Endometrium (tissue), 2 donors: ENCODE measurements around the gene C4B.
"Not testable (repeated sequence)": the region's sequence is repeated elsewhere in the genome, so short reads cannot be mapped to it uniquely, and the experiment has no call there.

Experiments
- FAIRE-seq: peaks from 2 replicates; lab custom pipeline; 2012; peaks lifted over from hg19 to GRCh38; lab: Jason Lieb, UNC
- donor health status: control.
- donor health status: control.

C4B gene

DNA sequence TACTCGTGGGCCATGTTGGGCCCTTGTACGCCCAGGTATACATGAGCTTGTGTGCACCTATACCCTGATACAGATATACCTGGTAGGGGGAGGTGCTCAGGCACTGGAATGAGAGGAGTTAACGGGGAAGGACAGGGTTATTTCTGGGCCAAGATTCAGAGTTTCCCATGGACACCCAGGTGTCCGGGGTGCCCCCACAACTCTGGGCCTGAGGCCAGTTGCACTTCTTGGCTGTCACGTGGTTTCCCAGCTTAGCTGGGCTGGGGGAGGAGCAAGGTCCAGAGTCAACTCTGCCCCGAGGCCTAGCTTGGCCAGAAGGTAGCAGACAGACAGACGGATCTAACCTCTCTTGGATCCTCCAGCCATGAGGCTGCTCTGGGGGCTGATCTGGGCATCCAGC lies 32.9 kb upstream of the C4B start, which contains the start of gene C4A:
TSS of gene C4A (plus strand) at position 314 of the 400 bp plus-strand sequence. CDS start at position 365, 51 bp downstream.
- not testable (repeated sequence) for FAIRE-seq

DNA sequence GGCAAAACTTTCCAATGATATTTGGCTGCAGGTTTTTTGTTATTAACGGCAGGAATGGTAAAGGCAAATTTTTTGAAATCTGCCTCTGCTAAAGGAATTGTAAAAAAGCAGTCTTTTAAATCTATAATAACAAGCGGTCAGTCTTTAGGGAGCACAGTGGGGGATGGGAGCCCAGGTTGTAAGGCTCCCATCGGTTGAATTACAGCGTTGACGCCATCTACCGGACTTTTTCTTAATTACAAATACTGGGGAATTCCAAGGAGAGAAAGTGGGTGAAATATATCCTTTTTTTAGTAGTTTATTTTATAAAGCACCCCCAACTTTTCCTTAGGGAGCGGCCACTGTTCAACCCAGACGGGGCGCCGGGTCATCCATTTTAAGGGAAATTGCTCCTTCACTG lies 25.2 kb upstream of the C4B start:
- not testable (repeated sequence) for FAIRE-seq

DNA sequence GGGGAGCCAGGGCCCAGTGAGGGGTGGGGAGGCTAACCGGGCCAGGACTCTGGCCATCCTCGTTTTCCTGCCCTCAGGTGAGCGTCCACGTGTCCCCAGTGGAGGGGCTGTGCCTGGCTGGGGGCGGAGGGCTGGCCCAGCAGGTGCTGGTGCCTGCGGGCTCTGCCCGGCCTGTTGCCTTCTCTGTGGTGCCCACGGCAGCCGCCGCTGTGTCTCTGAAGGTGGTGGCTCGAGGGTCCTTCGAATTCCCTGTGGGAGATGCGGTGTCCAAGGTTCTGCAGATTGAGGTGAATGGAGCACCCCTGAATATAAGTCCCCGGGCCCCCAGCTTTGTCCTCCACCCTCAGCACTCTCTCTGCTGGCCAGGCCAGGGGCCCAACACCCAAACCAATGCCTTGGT lies 20.2 kb upstream of the C4B start:
- not testable (repeated sequence) for FAIRE-seq

DNA sequence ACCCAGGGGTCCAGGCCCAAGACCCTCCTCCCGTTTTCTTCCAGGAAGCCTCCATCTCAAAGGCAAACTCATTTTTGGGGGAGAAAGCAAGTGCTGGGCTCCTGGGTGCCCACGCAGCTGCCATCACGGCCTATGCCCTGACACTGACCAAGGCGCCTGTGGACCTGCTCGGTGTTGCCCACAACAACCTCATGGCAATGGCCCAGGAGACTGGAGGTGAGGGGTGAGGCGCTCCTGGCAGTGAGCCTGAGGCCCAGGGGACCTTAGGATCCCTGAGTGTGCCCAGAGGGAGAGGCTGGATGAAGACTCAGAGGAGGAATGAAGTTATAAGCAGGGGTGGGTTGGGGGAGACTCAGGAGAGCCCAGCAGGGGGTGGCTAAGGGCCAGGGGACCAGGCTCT lies 18.2 kb upstream of the C4B start:
- FAIRE-seq = not testable (repeated sequence)

DNA sequence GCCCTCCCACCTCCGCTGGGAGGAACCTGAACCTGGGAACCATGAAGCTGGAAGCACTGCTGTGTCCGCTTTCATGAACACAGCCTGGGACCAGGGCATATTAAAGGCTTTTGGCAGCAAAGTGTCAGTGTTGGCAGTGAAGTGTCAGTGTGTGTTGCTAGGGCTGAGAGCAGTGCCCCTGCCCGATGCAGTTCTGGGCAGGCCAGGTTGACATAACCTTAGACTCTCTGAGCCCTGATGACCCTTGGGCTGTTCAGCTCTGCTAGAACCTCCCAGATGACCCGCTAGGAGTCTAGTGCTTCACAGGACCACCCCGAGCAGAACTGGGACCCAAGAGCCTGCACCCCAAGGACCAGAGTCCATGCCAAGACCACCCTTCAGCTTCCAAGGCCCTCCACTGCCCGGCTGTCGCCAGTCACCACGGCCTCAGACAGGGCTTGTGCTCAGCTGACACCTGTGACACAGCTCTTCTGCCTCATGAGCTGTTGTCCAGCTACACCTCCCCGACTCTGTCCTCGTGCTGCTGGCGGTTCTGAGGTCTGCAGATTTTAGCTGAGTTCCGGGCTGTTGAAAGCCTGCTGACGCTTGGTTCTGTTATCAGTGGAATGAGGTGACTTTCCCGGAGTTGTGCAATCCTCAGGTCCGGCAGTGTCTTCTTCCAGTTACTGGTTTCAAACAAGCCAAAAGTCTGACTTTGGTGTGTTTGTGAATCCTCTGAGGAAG lies 11.9 kb upstream of the C4B start:
- FAIRE-seq = not testable (repeated sequence)

DNA sequence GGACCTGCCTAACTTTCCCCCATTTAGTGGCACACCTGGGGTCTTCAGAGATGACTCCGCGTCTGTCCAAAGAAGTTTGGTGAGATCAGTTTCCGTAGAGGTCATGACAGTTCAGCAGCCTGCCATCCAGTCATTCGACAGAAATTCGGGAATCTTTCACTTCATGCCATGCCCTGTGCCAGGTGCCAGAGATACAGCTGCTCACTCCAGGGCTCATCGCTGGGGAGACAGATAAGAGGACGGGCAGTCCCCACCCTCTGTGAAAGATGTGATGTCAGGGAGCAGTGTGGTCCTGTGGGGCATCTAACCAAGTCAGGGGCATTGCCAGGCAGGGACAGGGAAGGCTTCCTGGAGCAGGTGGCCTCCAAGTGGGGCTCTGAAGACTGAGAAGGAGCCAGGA lies 11.3 kb upstream of the C4B start:
- not testable (repeated sequence) for FAIRE-seq

DNA sequence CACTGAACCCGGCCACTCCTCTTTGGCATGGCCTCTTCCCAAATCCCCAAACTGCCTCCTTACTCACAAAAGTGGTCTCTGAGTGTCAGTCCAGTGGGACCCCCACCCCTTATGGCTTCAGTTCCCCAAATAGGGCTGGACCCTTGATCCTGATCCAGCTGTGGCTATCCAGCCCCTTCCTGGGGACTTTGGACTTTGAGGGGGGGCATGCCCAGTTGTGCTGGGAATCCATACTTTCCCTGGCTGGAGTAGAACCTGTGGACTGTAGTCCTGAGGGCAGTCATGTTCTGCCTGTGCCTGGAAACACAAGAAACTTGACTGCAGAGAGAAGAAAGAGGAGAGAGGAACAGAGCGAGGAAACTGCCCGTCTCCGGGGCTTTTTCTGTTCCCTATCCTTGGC lies 10.2 kb upstream of the C4B start:
- FAIRE-seq = not testable (repeated sequence)

DNA sequence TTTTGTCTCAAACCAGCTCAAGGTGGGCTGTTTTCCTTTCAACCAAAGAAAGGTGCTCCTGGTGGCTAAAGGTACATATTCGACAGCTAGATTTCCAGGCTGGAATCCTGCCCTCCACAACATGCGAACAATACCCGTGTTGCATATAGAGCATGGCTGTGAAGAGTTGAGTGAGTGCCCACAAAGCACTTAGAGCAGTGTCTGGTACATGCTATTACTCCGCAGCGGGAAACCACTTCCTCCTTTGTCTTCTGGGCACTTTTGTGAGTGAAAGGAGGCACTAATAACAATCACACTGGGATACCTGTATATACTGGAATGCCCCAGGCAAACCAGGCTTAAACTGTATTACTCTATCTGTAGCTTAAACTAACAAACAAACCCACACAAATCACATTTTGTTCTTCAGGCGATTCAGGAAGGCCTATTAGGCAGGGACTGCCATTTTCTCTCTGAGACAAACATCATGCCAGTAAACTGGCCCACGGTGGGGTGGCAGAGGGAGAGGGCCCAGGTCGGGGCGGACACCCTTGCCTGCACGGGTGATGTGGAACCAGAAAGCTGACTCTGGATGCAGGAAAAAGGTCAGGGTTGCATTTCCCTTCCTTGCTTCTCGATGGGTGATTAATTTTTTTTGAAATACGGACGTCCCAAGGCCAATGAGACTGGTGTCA lies 9.6 kb upstream of the C4B start:
- not testable (repeated sequence) for FAIRE-seq

DNA sequence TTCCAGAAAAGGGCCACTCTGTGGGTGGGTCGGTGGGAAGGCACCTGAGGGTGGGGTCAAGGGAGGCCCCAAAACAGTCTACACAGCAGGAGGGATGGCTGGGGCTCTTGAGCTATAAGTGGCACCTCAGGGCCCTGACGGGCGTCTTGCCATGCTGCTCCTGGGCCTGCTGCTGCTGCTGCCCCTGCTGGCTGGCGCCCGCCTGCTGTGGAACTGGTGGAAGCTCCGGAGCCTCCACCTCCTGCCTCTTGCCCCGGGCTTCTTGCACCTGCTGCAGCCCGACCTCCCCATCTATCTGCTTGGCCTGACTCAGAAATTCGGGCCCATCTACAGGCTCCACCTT lies 9.1 kb upstream of the C4B start:
- FAIRE-seq = not testable (repeated sequence)

DNA sequence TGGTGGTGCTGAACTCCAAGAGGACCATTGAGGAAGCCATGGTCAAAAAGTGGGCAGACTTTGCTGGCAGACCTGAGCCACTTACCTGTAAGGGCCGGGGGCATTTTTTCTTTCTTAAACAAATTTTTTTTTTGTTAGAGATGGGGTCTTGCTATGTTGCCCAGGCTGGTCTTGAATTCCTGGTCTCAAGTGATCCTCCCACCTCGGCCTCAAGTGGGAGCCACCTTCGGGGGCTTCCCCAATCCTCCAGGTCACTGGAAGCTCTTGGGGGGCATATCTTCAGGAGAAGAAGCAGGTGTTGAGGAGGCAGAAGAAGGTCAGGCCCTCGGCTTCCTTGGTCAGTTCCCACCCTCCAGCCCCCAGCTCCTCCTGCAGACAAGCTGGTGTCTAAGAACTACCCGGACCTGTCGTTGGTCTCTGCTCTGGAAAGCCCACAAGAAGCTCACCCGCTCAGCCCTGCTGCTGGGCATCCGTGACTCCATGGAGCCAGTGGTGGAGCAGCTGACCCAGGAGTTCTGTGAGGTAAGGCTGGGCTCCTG lies 8.5 kb upstream of the C4B start:
- FAIRE-seq = not testable (repeated sequence)

DNA sequence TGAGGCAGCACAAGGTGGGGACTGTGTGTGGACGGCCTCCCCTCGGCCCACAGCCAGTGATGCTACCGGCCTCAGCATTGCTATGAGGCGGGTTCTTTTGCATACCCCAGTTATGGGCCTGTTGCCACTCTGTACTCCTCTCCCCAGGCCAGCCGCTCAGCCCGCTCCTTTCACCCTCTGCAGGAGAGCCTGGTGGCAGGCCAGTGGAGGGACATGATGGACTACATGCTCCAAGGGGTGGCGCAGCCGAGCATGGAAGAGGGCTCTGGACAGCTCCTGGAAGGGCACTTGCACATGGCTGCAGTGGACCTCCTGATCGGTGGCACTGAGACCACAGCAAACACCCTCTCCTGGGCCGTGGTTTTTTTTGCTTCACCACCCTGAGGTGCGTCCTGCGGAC lies 7.5 kb upstream of the C4B start:
- not testable (repeated sequence) for FAIRE-seq

DNA sequence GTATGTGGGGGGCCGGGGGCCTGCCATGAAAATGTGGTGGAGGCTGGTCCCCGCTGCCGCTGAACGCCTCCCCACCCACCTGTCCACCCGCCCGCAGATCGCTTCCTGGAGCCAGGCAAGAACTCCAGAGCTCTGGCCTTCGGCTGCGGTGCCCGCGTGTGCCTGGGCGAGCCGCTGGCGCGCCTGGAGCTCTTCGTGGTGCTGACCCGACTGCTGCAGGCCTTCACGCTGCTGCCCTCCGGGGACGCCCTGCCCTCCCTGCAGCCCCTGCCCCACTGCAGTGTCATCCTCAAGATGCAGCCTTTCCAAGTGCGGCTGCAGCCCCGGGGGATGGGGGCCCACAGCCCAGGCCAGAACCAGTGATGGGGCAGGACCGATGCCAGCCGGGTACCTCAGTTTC lies 6.6 kb upstream of the C4B start:
- not testable (repeated sequence) for FAIRE-seq

DNA sequence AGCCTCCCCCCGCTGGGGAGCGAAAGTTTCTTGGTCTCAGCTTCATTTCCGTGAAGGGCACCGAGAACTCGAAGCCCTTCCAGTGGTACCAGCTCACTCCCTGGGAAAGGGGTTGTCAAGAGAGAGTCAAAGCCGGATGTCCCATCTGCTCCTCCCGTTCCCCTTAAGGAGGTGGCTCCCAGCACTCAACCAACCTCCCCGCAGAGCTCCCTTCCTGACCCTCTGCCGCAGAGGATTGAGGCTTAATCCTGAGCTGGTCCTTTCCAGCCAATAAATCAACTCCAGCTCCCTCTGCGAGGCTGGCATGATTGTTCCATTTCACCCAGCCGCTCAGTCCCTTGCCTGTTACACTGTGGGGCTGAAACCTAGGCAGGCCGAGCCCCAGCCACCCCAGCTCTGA lies 6.0 kb upstream of the C4B start:
- FAIRE-seq = not testable (repeated sequence)

DNA sequence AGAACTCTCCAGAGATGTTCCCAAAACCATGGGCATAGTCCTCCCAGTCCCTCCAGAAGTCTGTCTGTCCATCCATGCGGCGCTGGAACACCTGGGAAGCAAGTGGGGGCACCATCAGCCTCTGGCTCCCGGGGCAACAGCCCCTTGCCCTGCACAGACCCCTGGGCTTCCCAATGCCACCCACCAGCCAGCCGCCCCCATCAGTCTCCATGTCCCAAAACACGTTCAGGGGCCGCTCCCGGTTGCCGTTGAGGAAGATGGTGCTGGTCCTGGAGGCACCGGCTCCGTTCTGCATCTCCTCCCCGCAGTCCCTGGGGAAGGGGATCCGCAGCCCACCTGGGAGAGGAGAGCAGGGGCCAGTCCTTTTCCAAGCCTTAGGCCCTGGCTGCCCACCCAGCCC lies 5.1 kb upstream of the C4B start:
- FAIRE-seq = not testable (repeated sequence)

DNA sequence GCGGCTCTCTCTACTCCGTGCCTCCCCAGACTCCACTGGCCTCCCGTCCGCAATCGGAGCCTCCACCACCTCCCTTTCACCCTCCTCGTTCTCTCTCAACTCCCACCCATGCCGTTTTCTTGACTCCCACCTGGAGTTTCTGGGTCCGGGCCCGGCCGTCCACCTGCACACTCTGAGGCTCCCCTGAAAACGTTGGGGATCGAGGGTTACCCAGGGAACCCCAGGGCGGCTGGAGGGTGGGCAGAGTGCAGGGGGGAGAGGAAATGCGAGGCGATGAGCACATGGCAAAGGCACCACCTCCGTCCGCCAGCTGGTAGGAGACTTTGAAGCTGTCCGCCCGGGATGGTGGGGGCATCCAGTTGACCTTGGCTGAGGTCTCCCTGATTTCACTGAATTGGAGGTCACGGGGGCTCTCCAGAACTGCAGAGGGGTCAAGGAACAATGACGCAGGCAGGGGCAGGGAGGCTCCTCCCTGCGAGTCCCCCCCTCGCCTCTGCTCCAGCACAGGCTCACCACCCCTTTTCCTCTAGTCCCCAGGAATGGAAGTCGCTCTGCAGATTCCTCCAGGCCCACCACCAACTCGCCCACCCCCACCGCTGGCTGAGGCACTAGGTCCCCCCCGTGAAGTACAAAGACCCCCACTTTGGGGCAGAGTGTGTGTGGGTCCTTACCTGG lies 3.6 kb upstream of the C4B start:
- not testable (repeated sequence) for FAIRE-seq

DNA sequence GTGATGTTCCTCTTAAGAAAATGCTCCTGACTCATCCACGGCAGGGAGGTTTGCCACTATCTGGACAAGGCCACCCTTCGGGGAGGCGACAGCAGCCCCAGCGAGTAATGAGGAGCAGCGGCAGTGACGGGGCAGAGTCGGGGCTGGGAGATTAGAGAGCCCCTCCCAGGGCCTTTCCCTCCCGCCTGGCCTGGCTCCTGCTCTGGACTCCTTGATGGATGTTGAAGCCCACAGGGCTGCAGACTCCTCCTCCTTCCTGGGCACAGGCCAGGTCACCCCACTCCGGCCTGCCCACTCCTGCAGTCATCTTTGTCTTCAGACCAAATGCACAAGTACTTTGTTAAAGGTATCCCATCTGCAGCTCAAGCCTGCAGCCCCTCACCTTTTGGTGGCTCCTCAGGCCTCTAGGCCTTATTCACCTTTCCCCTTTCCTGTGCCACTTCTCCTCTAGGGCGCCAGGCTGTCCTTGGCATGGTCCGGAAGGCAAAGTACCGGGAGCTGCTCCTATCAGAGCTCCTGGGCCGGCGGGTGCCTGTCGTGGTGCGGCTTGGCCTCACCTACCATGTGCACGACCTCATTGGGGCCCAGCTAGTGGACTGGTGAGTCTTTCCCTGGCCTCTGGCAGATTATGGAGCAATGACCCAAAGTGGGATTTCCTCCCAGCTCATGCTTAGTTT lies 1.5 kb upstream of the C4B start:
- FAIRE-seq = not testable (repeated sequence)

DNA sequence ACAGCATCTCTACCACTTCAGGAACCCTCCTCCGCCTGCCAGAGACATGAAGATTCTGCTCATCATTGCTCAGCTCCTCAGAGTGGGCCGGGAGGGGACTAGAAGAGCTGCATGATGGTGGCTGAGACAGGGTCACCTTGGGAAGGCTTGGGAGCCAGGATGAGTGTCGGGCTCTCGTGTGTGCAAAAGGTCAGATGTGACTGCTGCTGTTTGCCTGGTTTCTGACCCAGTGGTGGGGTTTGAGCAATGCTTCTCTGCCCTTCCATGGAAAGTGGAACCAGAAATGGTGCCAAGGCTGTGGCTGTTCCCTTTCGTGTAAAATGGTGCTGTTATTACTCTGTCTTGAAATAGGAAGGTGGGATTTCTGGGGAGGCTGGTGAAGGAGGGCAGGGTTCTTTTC lies 857 bp upstream of the C4B start:
- not testable (repeated sequence) for FAIRE-seq

DNA sequence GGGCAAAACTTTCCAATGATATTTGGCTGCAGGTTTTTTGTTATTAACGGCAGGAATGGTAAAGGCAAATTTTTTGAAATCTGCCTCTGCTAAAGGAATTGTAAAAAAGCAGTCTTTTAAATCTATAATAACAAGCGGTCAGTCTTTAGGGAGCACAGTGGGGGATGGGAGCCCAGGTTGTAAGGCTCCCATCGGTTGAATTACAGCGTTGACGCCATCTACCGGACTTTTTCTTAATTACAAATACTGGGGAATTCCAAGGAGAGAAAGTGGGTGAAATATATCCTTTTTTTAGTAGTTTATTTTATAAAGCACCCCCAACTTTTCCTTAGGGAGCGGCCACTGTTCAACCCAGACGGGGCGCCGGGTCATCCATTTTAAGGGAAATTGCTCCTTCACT lies 7.5 kb downstream of the C4B start:
- FAIRE-seq = not testable (repeated sequence)

DNA sequence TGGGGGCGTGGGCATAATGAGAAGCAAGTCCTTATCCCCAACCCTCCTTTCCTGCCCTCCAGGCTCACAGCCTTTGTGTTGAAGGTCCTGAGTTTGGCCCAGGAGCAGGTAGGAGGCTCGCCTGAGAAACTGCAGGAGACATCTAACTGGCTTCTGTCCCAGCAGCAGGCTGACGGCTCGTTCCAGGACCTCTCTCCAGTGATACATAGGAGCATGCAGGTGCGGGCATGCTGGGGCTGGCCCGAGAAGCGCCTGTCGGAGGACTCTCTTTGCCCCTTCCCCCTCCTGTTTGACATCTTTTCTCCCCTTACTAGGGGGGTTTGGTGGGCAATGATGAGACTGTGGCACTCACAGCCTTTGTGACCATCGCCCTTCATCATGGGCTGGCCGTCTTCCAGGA lies 14.0 kb downstream of the C4B start:
- FAIRE-seq = not testable (repeated sequence)

DNA sequence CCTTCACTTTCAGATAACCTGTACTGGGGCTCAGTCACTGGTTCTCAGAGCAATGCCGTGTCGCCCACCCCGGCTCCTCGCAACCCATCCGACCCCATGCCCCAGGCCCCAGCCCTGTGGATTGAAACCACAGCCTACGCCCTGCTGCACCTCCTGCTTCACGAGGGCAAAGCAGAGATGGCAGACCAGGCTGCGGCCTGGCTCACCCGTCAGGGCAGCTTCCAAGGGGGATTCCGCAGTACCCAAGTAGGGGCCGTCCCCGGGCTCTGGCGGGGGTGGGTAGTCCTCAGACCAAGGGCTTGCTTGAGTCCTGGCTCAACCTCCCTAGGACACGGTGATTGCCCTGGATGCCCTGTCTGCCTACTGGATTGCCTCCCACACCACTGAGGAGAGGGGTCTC lies 15.0 kb downstream of the C4B start:
- not testable (repeated sequence) for FAIRE-seq

DNA sequence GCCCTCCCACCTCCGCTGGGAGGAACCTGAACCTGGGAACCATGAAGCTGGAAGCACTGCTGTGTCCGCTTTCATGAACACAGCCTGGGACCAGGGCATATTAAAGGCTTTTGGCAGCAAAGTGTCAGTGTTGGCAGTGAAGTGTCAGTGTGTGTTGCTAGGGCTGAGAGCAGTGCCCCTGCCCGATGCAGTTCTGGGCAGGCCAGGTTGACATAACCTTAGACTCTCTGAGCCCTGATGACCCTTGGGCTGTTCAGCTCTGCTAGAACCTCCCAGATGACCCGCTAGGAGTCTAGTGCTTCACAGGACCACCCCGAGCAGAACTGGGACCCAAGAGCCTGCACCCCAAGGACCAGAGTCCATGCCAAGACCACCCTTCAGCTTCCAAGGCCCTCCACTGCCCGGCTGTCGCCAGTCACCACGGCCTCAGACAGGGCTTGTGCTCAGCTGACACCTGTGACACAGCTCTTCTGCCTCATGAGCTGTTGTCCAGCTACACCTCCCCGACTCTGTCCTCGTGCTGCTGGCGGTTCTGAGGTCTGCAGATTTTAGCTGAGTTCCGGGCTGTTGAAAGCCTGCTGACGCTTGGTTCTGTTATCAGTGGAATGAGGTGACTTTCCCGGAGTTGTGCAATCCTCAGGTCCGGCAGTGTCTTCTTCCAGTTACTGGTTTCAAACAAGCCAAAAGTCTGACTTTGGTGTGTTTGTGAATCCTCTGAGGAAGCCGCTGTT lies 20.9 kb downstream of the C4B start:
- FAIRE-seq = not testable (repeated sequence)

DNA sequence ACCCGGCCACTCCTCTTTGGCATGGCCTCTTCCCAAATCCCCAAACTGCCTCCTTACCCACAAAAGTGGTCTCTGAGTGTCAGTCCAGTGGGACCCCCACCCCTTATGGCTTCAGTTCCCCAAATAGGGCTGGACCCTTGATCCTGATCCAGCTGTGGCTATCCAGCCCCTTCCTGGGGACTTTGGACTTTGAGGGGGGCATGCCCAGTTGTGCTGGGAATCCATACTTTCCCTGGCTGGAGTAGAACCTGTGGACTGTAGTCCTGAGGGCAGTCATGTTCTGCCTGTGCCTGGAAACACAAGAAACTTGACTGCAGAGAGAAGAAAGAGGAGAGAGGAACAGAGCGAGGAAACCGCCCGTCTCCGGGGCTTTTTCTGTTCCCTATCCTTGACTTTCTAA lies 22.5 kb downstream of the C4B start:
- not testable (repeated sequence) for FAIRE-seq
